ENCODE measurements around the gene LINC01488. TPM values are rescaled to one million over a fixed set of nuclear protein-coding genes. Genes with fewer than 3 reads are reported as not detected.

LINC01488 gene
- polyA plus RNA-seq, 1 of the 3 experiments (the other 2 are of a cell fraction) = not detected

- TF ChIP-seq PBX3 (IDR thresholded peaks at IDR 0.05) = no peak
- TF ChIP-seq TAF1 (IDR thresholded peaks at IDR 0.05; ENCODE audit: borderline replicate concordance, low read depth, low read length) = no peak
Observed at GRCh38 chr11:69451289-69451688, 30.2 kb upstream of the LINC01488 start (continued).

DNA sequence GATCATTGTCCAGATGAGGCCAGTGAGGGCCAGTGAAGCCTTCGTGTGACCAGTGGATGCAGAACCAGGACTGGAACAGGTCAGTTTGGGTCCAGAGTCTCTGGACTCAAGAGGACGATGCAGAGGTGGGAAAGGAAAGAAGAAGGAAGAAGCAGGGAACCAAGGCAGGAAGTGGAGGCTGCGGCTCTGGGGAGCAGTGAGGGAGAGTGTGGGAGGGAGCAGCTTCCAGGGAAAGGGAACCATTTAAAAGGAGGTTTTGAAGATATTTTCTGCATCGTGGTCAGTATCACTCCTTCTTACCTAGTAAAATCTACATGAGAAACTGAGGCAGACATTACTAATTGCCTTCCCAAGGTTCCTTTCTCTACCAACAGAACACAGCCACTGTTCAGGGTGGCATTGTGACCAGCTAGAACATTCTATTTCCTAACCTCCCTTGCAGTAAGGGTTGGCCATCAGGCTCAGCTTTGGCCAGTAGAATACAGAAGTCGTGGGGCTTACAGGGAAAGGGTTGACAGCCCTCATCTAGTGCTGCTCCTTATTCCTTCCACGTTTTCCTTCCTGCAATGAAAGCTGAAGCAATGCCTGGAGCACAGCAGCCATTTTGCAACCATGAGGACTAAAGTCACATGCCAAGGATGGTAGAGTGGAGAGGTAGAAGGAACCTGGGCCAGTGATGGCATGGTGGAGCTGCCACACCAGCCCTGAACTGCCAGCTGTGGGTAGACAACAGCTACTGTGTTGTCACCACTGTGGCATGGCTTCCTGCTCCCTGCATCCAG lies 29.1 kb upstream of the LINC01488 start:
- peaks cover 24 to 25% of the 10 kb centered on the region in 2 experiments; a peak in 3 of 4 replicates for H3K4me1 ChIP-seq (ENCODE audit: control insufficient read depth in 1 of 2, insufficient read depth in 2 of 2, low read depth in 1 of 2, low read length in 1 of 2)
- H3F3A ChIP-seq (replicated peaks; ENCODE audit: insufficient read depth) = peaks cover 7% of the 10 kb centered on the region
- H3K9me3 ChIP-seq = no peaks in the 10 kb centered on the region
- H3K9me2 ChIP-seq = no peaks in the 10 kb centered on the region
- no peak overlapping the region for H3K4me2 ChIP-seq
- no peak for TF ChIP-seq MEF2A (IDR thresholded peaks at IDR 0.05; ENCODE audit: borderline replicate concordance, low read depth)
- TF ChIP-seq FOSL2 (IDR thresholded peaks at IDR 0.05; ENCODE audit: borderline replicate concordance, low read depth) = no peak
- TF ChIP-seq TAF1 (IDR thresholded peaks at IDR 0.05; ENCODE audit: borderline replicate concordance, low read depth, low read length) = no peak
- no peak for TF ChIP-seq CHD2 (IDR thresholded peaks at IDR 0.05; ENCODE audit: low read length, partially characterized antibody)
- no peak for TF ChIP-seq POLR2AphosphoS5 (IDR thresholded peaks at IDR 0.05; ENCODE audit: low read depth, low read length)
- TF ChIP-seq, protein P1, sequence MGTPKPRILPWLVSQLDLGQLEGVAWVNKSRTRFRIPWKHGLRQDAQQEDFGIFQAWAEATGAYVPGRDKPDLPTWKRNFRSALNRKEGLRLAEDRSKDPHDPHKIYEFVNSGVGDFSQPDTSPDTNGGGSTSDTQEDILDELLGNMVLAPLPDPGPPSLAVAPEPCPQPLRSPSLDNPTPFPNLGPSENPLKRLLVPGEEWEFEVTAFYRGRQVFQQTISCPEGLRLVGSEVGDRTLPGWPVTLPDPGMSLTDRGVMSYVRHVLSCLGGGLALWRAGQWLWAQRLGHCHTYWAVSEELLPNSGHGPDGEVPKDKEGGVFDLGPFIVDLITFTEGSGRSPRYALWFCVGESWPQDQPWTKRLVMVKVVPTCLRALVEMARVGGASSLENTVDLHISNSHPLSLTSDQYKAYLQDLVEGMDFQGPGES (IDR thresholded peaks at IDR 0.05; ENCODE audit: low read depth, low read length) = no peak
- TF ChIP-seq RAD21 (IDR thresholded peaks at IDR 0.05; ENCODE audit: low read length) = no peak
- no peak for TF ChIP-seq ZBTB33 (IDR thresholded peaks at IDR 0.05; ENCODE audit: borderline replicate concordance, low read depth)
- no peak for TF ChIP-seq JUND (IDR thresholded peaks at IDR 0.05)
- TF ChIP-seq NRF1 (IDR thresholded peaks at IDR 0.05; ENCODE audit: low read depth, low read length) = no peak
- TF ChIP-seq GABPA (IDR thresholded peaks at IDR 0.05; ENCODE audit: low read depth) = no peak
- TF ChIP-seq MAX (IDR thresholded peaks at IDR 0.05; ENCODE audit: low read depth) = no peak
- no peak for TF ChIP-seq RFX5 (IDR thresholded peaks at IDR 0.05; ENCODE audit: low read length)
- TF ChIP-seq EP300 (IDR thresholded peaks at IDR 0.05; ENCODE audit: borderline replicate concordance in 1 of 2, low read depth in 1 of 2, low read length in 1 of 2) = no peak
- no peak for TF ChIP-seq FOXM1 (IDR thresholded peaks at IDR 0.05; ENCODE audit: low read depth)
- no peak for TF ChIP-seq SMC3 (IDR thresholded peaks at IDR 0.05; ENCODE audit: low read depth, low read length)
- no peak for TF ChIP-seq FOXJ3 (CRISPR knock-in tag; IDR thresholded peaks at IDR 0.05)
- no peak for TF ChIP-seq RXRA (IDR thresholded peaks at IDR 0.05; ENCODE audit: borderline replicate concordance, low read depth)
- no peak for TF ChIP-seq USF2 (IDR thresholded peaks at IDR 0.05; ENCODE audit: borderline replicate concordance, low read depth, low read length)
- TF ChIP-seq RCOR1 (IDR thresholded peaks at IDR 0.05; ENCODE audit: low read length) = no peak
- no peaks in the 10 kb centered on the region for H4K20me1 ChIP-seq (ENCODE audit: insufficient read depth)
- H3K4me3 ChIP-seq (ENCODE audit: low read depth in 2 of 2, low read length in 1 of 2) = no peak overlapping the region
- CTCF ChIA-PET = no interaction called here
- no peak for DNase-seq
- WGBS (ENCODE audit: low lambda C conversion rate) = 69% methylated on average over 6 of the region's 6 CpGs
- no peak overlapping the region for H2AFZ ChIP-seq (ENCODE audit: low read depth)
- H3K36me3 ChIP-seq (replicated peaks in 1 of 2; ENCODE audit: control insufficient read depth in 1 of 2, insufficient read depth in 2 of 2, low read length in 1 of 2) = no peaks in the 10 kb centered on the region
- no peak overlapping the region for H3K27ac ChIP-seq (ENCODE audit: low read depth in 2 of 2, low read length in 1 of 2)
- H3K27me3 ChIP-seq (ENCODE audit: insufficient read depth) = no peaks in the 10 kb centered on the region
- no peaks in the 10 kb centered on the region for H3K79me2 ChIP-seq (ENCODE audit: insufficient read depth)
- POLR2A ChIA-PET = no interaction called here
- H3K9ac ChIP-seq = no peak overlapping the region
